ENCODE data around the gene CWF19L2.
"Not testable (repeated sequence)": the region's sequence is repeated elsewhere in the genome, so short reads cannot be mapped to it uniquely, and the experiment has no call there.

The CWF19L2 gene

GRCh38 chr11:107438148-107438547 lies 19.5 kb downstream of the CWF19L2 start:
- DNase-seq (ENCODE audit: low spot score), result no peak

- no peak for DNase-seq (ENCODE audit: low spot score)
Measured at GRCh38 chr11:107430525-107430924, 27.1 kb downstream of the CWF19L2 start.

GRCh38 chr11:107427569-107428180 lies 29.9 kb downstream of the CWF19L2 start:
- DNase-seq (ENCODE audit: low spot score), result no peak

GRCh38 chr11:107413352-107413751 lies 44.3 kb downstream of the CWF19L2 start:
- no peak for DNase-seq (ENCODE audit: low spot score)

DNA sequence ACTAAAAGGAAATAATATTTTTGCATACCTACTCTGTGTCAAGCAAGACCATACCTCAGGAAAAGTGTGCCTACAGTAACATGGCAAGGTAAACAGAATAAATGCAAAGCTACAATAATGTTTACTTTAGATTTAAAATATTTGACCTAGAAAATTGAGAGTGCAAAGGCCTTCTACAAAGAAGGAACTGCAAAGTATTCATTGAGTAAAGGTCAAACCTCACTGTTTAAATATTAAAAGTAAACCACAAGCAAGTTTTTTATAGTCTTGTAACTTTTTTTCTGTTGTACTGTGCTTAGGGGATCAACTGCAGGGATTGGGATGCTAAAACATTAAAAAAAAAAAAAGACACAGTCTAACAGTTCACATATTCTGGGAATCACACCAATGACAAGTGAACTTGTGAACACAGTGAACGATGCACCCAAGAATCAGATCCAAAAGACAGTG lies 48.8 kb downstream of the CWF19L2 start:
- DNase-seq (ENCODE audit: low spot score), result no peak

GRCh38 chr11:107405260-107405659 lies 52.4 kb downstream of the CWF19L2 start:
- no peak for DNase-seq (ENCODE audit: low spot score)

GRCh38 chr11:107401131-107401530 lies 56.5 kb downstream of the CWF19L2 start:
- DNase-seq (ENCODE audit: low spot score), result not testable (repeated sequence)

DNA sequence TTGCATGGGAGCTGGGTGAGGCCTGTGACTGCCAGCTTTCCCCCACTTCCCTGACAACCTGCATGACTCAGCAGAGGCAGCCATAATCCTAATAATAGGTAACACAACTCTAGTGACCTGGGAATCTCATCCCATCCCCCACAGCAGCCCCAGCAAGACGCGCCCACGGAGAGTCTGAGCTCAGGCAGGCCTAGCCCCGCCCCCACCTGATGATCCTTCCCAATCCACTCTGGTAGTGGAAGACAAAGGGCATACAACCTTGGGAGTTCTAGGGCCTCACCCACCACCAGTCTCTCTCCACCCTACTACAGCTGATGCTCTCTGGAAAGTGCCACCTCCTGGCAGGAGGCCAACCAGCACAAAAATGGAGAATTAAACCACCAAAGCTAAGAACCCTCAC lies 60.3 kb downstream of the CWF19L2 start:
- DNase-seq (ENCODE audit: low spot score), result no peak

DNA sequence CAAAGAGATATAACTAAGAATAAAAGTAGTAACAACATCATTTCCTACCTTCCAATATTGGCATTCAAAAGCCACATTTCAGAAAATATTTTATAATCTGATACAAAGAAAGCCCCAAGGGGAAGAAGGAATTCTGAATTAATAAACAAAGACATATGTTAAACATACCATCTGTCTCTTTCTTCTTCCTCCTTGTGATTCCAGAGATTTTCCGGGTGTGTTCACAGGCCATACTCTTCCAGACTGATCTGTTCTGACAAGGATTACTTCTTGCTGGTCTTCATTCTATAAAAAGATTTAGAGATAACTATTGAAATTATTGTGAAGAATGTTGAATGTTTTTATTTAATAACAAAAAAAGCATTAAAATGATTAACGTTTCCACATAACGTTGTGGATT lies 65.0 kb downstream of the CWF19L2 start:
- no peak for DNase-seq (ENCODE audit: low spot score)

DNA sequence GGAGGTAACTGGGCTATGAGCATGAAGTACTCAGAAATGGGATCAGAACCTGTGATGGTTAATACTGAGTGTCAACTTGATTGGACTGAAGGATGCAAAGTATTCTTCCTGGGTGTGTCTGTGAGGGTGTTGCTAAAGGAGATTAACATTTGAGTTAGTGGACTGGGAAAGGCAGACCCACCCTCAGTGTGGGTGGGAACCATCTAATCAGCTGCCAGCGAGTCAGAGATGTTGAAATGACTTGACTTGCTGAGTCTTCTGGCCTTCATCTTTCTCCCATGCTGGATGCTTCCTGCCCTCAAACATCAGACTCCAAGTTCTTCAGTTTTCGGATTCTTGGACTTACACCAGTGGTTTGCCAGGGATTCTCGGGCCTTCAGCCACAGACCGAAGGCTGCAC lies 66.9 kb downstream of the CWF19L2 start:
- DNase-seq (ENCODE audit: low spot score), result not testable (repeated sequence)

- DNase-seq (ENCODE audit: low spot score), result no peak
Measured at GRCh38 chr11:107387666-107388065, 70.0 kb downstream of the CWF19L2 start.

- DNase-seq (ENCODE audit: low spot score), result no peak
Measured at GRCh38 chr11:107385361-107385981, 72.2 kb downstream of the CWF19L2 start.

DNA sequence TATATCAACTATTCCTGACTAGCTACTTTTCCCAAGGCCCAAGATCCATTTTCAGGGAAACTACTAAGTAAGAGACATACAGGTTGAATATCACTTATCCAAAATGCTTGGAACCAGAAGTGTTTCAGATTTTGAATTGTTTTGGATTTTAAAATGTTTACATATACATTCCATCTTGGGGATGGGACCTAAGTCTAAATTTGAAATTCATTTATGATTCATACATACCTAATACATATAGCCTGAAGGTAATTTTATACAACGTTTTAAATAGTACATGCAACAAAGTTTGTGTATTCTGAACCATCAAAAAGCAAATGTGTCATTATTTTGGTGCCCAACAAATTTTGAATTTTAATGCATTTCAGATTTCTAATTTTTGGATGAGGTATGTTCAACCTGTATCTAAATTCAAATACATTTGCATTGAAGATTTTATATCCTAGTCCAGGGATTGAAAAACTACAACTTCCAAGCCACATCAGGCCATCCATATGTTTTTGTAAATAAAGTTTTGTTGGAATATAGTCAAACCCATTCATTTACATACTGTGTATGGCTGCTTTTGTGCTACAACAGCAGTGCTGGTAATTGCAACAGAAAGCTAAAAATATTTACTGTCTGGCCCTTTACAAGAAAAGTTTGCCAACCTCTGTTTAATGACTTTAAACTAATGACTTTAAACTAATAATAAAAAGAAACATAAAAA lies 73.3 kb downstream of the CWF19L2 start:
- no peak for DNase-seq (ENCODE audit: low spot score)

- DNase-seq (ENCODE audit: low spot score), result no peak
Measured at GRCh38 chr11:107372439-107372838, 85.2 kb downstream of the CWF19L2 start.

GRCh38 chr11:107370390-107370789 lies 87.2 kb downstream of the CWF19L2 start:
- no peak for DNase-seq (ENCODE audit: low spot score)

DNA sequence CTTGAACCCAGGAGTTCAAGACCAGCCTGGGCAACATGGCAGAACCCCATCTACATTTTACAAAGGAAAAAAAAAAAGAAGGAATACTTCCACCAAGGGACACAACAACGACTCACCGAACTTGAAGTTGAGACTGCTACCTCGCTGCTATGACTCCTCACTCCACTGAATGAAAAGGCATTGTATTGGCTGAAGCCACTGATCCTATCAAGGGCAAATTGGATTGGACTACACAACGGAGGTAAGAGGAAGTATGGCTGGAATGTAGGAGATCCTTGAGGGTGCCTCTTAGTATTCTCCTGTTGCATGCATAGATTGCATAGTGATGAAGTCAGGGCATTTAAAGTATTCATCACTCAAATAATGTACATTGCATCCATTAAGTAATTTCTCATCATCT lies 97.9 kb downstream of the CWF19L2 start:
- no peak for DNase-seq (ENCODE audit: low spot score)

GRCh38 chr11:107357877-107358276 lies 99.7 kb downstream of the CWF19L2 start:
- DNase-seq (ENCODE audit: low spot score), result no peak

- DNase-seq (ENCODE audit: low spot score), result peak; percentile 4
Measured at GRCh38 chr11:107354780-107355179, 102.8 kb downstream of the CWF19L2 start.

DNA sequence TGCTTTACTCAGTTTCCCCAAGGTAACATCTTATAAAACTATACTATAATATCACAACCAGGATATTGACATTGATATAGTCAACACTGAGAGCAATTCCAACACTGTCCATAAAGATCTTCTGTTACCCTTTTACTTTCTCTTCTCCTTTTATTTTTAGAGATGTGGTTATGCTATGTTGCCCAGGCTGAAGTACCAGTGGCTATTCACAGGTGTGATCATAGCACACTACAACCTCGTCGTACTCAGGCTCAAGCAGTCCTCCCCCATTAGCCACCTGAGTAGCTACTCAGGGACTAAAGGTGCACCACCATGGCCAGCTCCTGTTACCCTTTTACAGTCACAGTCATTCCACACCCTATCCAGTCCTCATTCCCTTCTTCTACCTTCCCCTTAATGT lies 119.7 kb downstream of the CWF19L2 start:
- DNase-seq (ENCODE audit: low spot score), result no peak

- no peak for DNase-seq (ENCODE audit: low spot score)
Measured at GRCh38 chr11:107331728-107332127, 125.9 kb downstream of the CWF19L2 start.

- DNase-seq (ENCODE audit: low spot score), result no peak
Measured at GRCh38 chr11:107329164-107329563, 128.5 kb downstream of the CWF19L2 start.

DNA sequence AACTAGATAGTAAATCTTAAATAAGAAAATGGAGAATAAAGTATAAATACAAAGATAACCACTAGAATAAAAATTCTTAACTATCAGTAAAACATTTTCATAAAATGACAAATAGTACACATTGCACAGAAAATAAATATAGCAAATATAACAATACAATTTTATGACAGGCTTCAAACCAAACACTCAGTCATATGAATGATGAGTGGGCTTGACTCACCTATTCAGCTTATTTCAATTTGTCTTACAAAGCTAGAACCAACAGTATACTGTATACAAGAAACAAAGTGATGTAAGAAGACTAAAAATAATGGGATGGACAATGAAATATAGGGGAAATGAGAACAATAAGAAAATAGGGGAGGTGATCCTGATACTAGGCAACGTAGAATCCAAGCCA lies 141.2 kb downstream of the CWF19L2 start:
- DNase-seq (ENCODE audit: low spot score), result no peak

GRCh38 chr11:107307991-107308390 lies 149.6 kb downstream of the CWF19L2 start:
- DNase-seq (ENCODE audit: low spot score), result no peak
